Astrocyte of the spinal cord (primary cell): ENCODE measurements around the gene SLC22A6.

Experiments
- DNase-seq: peaks from one replicate; pipeline ENCODE4 v3.0.0; 2011; ENCODE audit warnings: low read depth, low spot score
- H3K4me3 ChIP-seq: 2 replicates; pipeline ENCODE4 v1.5.1; 2011; ENCODE audit warnings: low read depth, mild to moderate bottlenecking, low read length, moderate library complexity
- CTCF ChIP-seq: IDR thresholded peaks from 2 replicates; pipeline ENCODE4 v1.5.1; 2012; ENCODE audit warnings: low read depth, mild to moderate bottlenecking, low read length, inconsistent platforms
- in situ Hi-C: cut with HindIII; loops from 2 replicates; pipeline ENCODE4 v1.10.0; 2017; ENCODE audit warnings: low sequenced_read_pairs

Gene SLC22A6

GRCh38 chr11:63020671-63021291, 36.0 kb upstream of the SLC22A6 start:
- DNase-seq, result no peak
- in situ Hi-C loops, result loop anchor here (25.0 kb wide), 1 partner anchor 108 kb away; the partner anchor contains the start of gene CHRM1
- H3K4me3 ChIP-seq, result no peak overlapping the region
- peak; percentile 45 for TF ChIP-seq CTCF

- in situ Hi-C loops, result loop anchor here (25.0 kb wide), 1 partner anchor 107 kb away; the partner anchor contains the start of gene CHRM1
- no peak overlapping the region for H3K4me3 ChIP-seq
- no peak for DNase-seq
- TF ChIP-seq CTCF, result no peak
Measured at GRCh38 chr11:63019506-63019905, 34.7 kb upstream of the SLC22A6 start.

GRCh38 chr11:63017306-63017974, 32.7 kb upstream of the SLC22A6 start:
- no peak overlapping the region for H3K4me3 ChIP-seq
- no peak for TF ChIP-seq CTCF
- DNase-seq, result no peak
- in situ Hi-C loops, result loop anchor here (25.0 kb wide), 1 partner anchor 105 kb away; the partner anchor contains the start of gene CHRM1

- in situ Hi-C loops, result loop anchor here (25.0 kb wide), 1 partner anchor 103 kb away; the partner anchor contains the start of gene CHRM1
- TF ChIP-seq CTCF, result no peak
- no peak within 1 kb of the TSS for H3K4me3 ChIP-seq
- DNase-seq, result no peak
Measured at GRCh38 chr11:63015521-63016215, 30.9 kb upstream of the SLC22A6 start, which contains the start of gene SLC22A8. Gene SLC22A8 (minus strand): TSS chr11:63015841. CDS start chr11:63014958, 883 bp downstream.

- DNase-seq, result no peak
- no peak for TF ChIP-seq CTCF
- in situ Hi-C loops, result loop anchor here (25.0 kb wide), 1 partner anchor 102 kb away; the partner anchor contains the start of gene CHRM1
- no peak overlapping the region for H3K4me3 ChIP-seq
Measured at GRCh38 chr11:63014408-63015055, 29.8 kb upstream of the SLC22A6 start.

- in situ Hi-C loops, result loop anchor here (25.0 kb wide), 1 partner anchor 101 kb away; the partner anchor contains the start of gene CHRM1
- H3K4me3 ChIP-seq, result no peak overlapping the region
- no peak for TF ChIP-seq CTCF
- DNase-seq, result no peak
Measured at GRCh38 chr11:63012839-63013238, 28.1 kb upstream of the SLC22A6 start.
